ENCODE data around the gene MCRIP1.

Gene MCRIP1

GRCh38 chr17:81803728-81804558 is 29.1 kb downstream of the MCRIP1 start, which contains the start of gene GCGR:
Gene GCGR (plus strand): TSS chr17:81804150. CDS start chr17:81809019, 4,869 bp downstream.
- DNase-seq (ENCODE audit: low read depth), result no peak

GRCh38 chr17:81802856-81803643 is 30.0 kb downstream of the MCRIP1 start:
- no peak for DNase-seq (ENCODE audit: low read depth)

DNA sequence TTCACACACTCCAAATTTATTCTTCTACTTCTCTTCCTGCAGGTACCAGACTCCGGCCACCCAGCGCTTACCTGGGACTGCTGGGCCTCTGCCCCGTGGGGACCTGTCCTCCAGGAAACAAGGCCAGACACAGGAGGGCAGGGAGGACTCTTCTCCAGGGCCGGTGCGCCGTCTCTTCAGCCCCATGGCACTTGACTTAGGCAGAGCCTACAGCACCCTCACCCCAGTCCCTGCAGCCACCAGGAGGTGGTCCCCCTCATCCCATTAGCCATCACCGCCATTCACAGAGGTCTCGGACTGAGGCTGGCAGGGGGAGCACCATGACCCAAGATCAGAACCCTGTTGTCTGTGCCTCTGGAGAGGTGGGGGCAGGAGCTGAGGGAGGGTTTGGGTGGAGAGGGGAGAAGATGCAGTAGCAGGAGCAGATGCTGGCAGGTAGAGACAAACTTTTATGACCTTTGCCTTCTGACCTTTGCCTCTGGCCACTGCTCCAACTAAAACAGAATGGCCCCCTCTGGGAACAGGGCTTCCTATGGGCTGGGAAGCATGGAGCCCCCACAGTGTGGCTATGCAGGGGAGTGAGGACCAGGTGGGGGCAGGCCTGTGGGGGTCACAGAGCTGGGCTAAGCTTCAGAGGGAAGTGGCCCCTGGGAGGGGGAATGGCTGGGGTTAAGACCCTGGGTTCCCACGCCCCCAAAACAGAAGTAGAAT is 30.9 kb downstream of the MCRIP1 start:
- DNase-seq (ENCODE audit: low read depth), result no peak

DNA sequence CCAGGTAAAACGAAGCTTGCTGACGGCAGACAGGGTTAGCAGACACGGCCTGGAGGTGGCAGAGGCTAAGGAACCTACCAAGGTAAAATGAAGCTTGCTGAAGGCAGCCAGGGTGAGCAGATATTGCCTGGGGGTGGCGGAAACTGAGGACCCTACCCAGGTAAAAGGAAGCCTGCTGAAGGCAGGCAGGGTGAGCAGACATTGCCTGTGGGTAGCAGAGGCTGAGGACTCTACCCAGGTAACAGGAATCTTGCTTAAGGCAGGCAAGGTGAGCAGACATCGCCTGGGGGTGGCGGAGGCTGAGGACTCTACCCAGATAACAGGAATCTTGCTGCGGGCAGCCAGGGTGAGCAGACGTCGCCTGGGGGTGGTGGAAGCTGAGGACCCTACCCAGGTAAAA is 31.8 kb downstream of the MCRIP1 start:
- no peak for DNase-seq (ENCODE audit: low read depth)

DNA sequence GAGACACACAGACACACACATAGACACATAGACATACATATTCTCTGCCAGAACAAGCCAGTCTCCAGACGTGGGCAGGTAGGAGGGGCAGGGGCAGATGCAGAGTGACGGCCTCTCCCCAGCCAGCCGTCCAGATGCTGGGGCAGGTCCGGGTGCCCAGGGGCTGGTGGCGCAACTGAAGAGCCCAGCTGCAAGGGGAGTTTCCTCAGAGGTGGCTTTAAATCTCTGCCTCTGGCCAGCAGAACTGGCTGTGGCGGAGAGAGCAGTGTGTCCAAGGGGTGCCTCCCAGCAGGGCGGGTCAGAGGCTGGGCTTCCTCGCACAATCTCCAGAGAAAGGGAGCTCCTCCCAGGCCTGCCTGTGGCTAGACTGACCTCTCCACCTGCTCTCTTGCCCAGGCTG is 38.6 kb downstream of the MCRIP1 start:
- DNase-seq (ENCODE audit: low read depth), result no peak

DNA sequence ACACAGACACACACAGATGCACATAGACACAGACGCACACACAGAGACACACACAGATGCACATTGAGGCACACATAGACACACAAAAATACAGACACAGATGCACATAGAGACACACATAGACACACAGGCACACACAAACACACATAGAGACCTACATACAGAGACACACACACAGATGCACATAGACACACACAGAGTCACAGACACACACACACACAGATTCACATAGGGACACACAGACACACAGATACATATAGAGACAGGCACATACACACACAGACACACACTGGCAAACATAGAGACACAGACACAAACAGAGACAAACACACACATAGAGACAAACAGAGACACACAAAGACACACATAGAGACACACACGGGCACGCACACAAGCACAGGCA is 39.0 kb downstream of the MCRIP1 start:
- no peak for DNase-seq (ENCODE audit: low read depth)

GRCh38 chr17:81792675-81793615 is 40.1 kb downstream of the MCRIP1 start:
- DNase-seq (ENCODE audit: low read depth), result no peak

Measured in GM04503 (cell line).